ENCODE results near the gene LLGL1. TPM values are rescaled to one million over a fixed set of nuclear protein-coding genes. Genes with fewer than 3 reads are reported as not detected.
A peak's percentile ranks its signal among the peaks of the same experiment; 100 is the strongest.

Gene LLGL1
- total RNA-seq, 4 donors from 2014 or later, result 11.1 to 18.0 (median 14.9) TPM

DNA sequence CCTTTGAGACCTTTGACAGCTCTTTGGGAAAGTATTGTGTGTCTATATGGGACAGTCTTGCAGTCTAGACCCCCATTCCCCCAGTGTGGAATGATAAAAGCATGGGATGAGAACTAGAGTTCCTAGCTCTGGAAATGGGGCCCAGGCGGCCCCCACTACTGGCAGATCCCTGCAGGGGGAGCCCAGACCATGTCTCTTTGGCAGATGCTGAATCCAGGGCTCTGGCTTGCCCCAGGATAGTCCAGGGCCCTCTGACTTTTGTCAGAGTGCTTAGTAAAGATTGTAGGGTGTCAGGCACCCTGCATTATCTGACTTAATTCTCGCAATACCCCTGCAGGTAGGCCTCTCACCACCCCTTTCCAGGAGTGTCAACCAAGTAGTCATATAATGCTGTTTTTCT lies 33.5 kb upstream of the LLGL1 start:
- in situ Hi-C loops (cut with MboI; ENCODE audit: low pct_ligation_motif_present in 1 of 4, low pct_unique_long_range_greater_than_20kb in 1 of 4, low sequenced_read_pairs in 3 of 4) (no loop called here), intact Hi-C loops (cut with DNase I; ENCODE audit: low total_unique reads) (no loop called here)
- TF ChIP-seq POLR2A (IDR thresholded peaks at IDR 0.05) (no peak), EP300 (IDR thresholded peaks at IDR 0.05; ENCODE audit: low read depth) (no peak), POLR2AphosphoS5 (IDR thresholded peaks at IDR 0.05) (no peak)
- TF ChIP-seq, protein P1, sequence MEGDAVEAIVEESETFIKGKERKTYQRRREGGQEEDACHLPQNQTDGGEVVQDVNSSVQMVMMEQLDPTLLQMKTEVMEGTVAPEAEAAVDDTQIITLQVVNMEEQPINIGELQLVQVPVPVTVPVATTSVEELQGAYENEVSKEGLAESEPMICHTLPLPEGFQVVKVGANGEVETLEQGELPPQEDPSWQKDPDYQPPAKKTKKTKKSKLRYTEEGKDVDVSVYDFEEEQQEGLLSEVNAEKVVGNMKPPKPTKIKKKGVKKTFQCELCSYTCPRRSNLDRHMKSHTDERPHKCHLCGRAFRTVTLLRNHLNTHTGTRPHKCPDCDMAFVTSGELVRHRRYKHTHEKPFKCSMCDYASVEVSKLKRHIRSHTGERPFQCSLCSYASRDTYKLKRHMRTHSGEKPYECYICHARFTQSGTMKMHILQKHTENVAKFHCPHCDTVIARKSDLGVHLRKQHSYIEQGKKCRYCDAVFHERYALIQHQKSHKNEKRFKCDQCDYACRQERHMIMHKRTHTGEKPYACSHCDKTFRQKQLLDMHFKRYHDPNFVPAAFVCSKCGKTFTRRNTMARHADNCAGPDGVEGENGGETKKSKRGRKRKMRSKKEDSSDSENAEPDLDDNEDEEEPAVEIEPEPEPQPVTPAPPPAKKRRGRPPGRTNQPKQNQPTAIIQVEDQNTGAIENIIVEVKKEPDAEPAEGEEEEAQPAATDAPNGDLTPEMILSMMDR (IDR thresholded peaks at IDR 0.05), result peak in 2 of 5 experiments; percentile 8 to 15
- H3K4me1 ChIP-seq, result peaks cover 38 to 56% (median 50%) of the 10 kb centered on the region in 4 donors
- H3K4me3 ChIP-seq, result no peak overlapping the region
- no peaks in the 10 kb centered on the region for H3K27me3 ChIP-seq
- H3K9me3 ChIP-seq, result no peaks in the 10 kb centered on the region
- H3K36me3 ChIP-seq, result peaks cover 0 to 22% (median 9%) of the 10 kb centered on the region in 4 donors
- DNase-seq, result no peak
- no peak overlapping the region for H3K27ac ChIP-seq
- 79% methylated on average over 2 of the region's 2 CpGs; no CpG with 5 or more reads in 1 of the 2 donors for WGBS, 2 donors (ENCODE audit: low coverage in 1 of 2)

GRCh38 chr17:18194394-18194793 lies 31.0 kb upstream of the LLGL1 start:
- in situ Hi-C loops (cut with MboI; ENCODE audit: low pct_ligation_motif_present in 1 of 4, low pct_unique_long_range_greater_than_20kb in 1 of 4, low sequenced_read_pairs in 3 of 4), result no loop called here
- Histone ChIP-seq H3K4me1 (peaks cover 22 to 45% (median 29%) of the 10 kb centered on the region in 4 donors), H3K9me3 (no peaks in the 10 kb centered on the region), H3K27me3 (no peaks in the 10 kb centered on the region), H3K36me3 (peaks cover 0 to 36% (median 13%) of the 10 kb centered on the region in 4 donors), H3K27ac (no peak overlapping the region), H3K4me3 (no peak overlapping the region)
- no peak for DNase-seq
- 92 to 100% methylated on average over 1 to 4 of the region's 4 CpGs for WGBS, 2 donors (ENCODE audit: low coverage in 1 of 2)
- no peak for TF ChIP-seq POLR2AphosphoS5 (IDR thresholded peaks at IDR 0.05)
- no peak for TF ChIP-seq EP300 (IDR thresholded peaks at IDR 0.05; ENCODE audit: low read depth)
- TF ChIP-seq, protein P1 (IDR thresholded peaks at IDR 0.05), result no peak
- no peak for TF ChIP-seq POLR2A (IDR thresholded peaks at IDR 0.05)
- intact Hi-C loops (cut with DNase I; ENCODE audit: low total_unique reads), result no loop called here

- TF ChIP-seq, protein P1 (IDR thresholded peaks at IDR 0.05), result no peak
- TF ChIP-seq POLR2AphosphoS5 (IDR thresholded peaks at IDR 0.05) (no peak), EP300 (IDR thresholded peaks at IDR 0.05; ENCODE audit: low read depth) (no peak), POLR2A (IDR thresholded peaks at IDR 0.05) (no peak)
- Histone ChIP-seq H3K4me3 (no peak overlapping the region), H3K27me3 (no peaks in the 10 kb centered on the region), H3K9me3 (no peaks in the 10 kb centered on the region), H3K36me3 (peaks cover 0 to 36% (median 13%) of the 10 kb centered on the region in 4 donors), H3K27ac (no peak overlapping the region), H3K4me1 (peaks cover 18 to 41% (median 25%) of the 10 kb centered on the region in 4 donors)
- in situ Hi-C loops (cut with MboI; ENCODE audit: low pct_ligation_motif_present in 1 of 4, low pct_unique_long_range_greater_than_20kb in 1 of 4, low sequenced_read_pairs in 3 of 4), result no loop called here
- 78 to 90% methylated on average over 2 to 4 of the region's 4 CpGs for WGBS, 2 donors (ENCODE audit: low coverage in 1 of 2)
- no peak for DNase-seq
- intact Hi-C loops (cut with DNase I; ENCODE audit: low total_unique reads), result no loop called here
Observed at GRCh38 chr17:18194804-18195203, 30.6 kb upstream of the LLGL1 start.

DNA sequence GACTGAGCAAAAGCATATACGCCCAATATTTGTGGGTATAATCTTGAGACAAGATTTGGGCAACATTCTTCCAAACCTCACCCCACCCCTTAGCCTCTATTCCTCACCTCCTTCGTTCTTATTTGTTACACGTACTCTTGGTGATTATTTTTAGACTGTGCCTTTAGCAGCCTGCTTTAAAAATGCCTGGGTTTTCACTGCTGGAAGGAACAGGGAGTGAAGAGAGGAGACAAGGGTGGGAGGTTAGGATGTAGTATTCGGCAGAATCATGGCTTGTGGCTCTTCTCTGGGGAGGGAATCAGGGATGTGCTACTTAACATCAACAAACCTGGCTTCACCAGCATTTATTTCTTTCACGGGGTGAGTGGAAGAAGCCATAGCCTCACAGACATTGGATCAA lies 30.2 kb upstream of the LLGL1 start:
- no peaks in the 10 kb centered on the region for H3K9me3 ChIP-seq
- no peak for DNase-seq
- WGBS, 2 donors (ENCODE audit: low coverage in 1 of 2), result 87 to 90% methylated on average over 3 to 5 of the region's 5 CpGs
- in situ Hi-C loops (cut with MboI; ENCODE audit: low pct_ligation_motif_present in 1 of 4, low pct_unique_long_range_greater_than_20kb in 1 of 4, low sequenced_read_pairs in 3 of 4), result no loop called here
- H3K4me3 ChIP-seq, result no peak overlapping the region
- H3K4me1 ChIP-seq, result peaks cover 14 to 37% (median 22%) of the 10 kb centered on the region in 4 donors
- no peaks in the 10 kb centered on the region for H3K27me3 ChIP-seq
- no peak overlapping the region for H3K27ac ChIP-seq
- TF ChIP-seq, protein P1 (IDR thresholded peaks at IDR 0.05), result no peak
- intact Hi-C loops (cut with DNase I; ENCODE audit: low total_unique reads), result no loop called here
- peaks cover 0 to 36% (median 13%) of the 10 kb centered on the region in 4 donors for H3K36me3 ChIP-seq

Data from transverse colon (tissue), 4 donors.